Measurements from ENCODE around the gene GDPD4.

GRCh38 chr11:77173494-77173893 lies 128.0 kb downstream of the GDPD4 start:
- TF ChIP-seq POLR2AphosphoS5 (IDR thresholded peaks at IDR 0.05) (peak in 1 of 3 donors; percentile 60), CTCF (IDR thresholded peaks at IDR 0.05 in 8 of 11, conservative IDR thresholded peaks at IDR 0.05 in 3 of 11) (no peak)

Measured in spleen (tissue), 7 donors.